ENCODE data around the gene EFCAB5. TPM values are rescaled to one million over a fixed set of nuclear protein-coding genes. Genes with fewer than 3 reads are reported as not detected.
"Not testable (repeated sequence)": the region's sequence is repeated elsewhere in the genome, so short reads cannot be mapped to it uniquely, and the experiment has no call there.

EFCAB5 gene
- total and polyA plus RNA-seq, 10 of the 15 experiments (the other 5 are each of a cell fraction or from before 2014, with no cell fraction given) = 0.39 to 2.6 (median 1.0) TPM

DNA sequence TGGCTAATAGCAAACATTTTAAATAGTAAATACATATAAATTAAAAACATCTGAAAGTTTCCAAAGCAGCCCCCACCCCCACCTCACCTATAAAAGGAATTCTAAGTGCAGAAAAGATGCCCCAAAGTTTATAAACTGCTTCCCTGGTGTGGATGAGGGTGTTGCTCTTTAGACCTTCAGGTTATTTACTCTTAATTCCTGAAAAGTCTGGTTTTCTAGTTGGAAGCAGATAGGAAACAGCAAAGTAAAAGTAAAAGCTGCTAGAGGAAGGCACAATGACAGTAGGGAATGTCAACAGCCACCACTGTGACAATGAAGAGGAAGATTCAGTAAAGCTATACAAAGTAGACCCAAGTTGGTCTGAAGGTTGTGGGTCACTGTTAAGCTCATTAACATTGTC lies 49.2 kb upstream of the EFCAB5 start (continued):
- TF ChIP-seq WRNIP1 (IDR thresholded peaks at IDR 0.05; ENCODE audit: borderline replicate concordance, low read depth, low read length) (no peak), BCL3 (IDR thresholded peaks at IDR 0.05; ENCODE audit: borderline replicate concordance, insufficient read depth, low read depth, low read length, poor library complexity, severe bottlenecking) (no peak), PML (IDR thresholded peaks at IDR 0.05; ENCODE audit: low read length) (no peak), SREBF2 (IDR thresholded peaks at IDR 0.05; ENCODE audit: low read length) (no peak), IKZF1 (conservative IDR thresholded peaks at IDR 0.05) (no peak), MYB (IDR thresholded peaks at IDR 0.05; ENCODE audit: borderline replicate concordance, low read depth, low read length) (no peak)
- TF ChIP-seq, protein P1, sequence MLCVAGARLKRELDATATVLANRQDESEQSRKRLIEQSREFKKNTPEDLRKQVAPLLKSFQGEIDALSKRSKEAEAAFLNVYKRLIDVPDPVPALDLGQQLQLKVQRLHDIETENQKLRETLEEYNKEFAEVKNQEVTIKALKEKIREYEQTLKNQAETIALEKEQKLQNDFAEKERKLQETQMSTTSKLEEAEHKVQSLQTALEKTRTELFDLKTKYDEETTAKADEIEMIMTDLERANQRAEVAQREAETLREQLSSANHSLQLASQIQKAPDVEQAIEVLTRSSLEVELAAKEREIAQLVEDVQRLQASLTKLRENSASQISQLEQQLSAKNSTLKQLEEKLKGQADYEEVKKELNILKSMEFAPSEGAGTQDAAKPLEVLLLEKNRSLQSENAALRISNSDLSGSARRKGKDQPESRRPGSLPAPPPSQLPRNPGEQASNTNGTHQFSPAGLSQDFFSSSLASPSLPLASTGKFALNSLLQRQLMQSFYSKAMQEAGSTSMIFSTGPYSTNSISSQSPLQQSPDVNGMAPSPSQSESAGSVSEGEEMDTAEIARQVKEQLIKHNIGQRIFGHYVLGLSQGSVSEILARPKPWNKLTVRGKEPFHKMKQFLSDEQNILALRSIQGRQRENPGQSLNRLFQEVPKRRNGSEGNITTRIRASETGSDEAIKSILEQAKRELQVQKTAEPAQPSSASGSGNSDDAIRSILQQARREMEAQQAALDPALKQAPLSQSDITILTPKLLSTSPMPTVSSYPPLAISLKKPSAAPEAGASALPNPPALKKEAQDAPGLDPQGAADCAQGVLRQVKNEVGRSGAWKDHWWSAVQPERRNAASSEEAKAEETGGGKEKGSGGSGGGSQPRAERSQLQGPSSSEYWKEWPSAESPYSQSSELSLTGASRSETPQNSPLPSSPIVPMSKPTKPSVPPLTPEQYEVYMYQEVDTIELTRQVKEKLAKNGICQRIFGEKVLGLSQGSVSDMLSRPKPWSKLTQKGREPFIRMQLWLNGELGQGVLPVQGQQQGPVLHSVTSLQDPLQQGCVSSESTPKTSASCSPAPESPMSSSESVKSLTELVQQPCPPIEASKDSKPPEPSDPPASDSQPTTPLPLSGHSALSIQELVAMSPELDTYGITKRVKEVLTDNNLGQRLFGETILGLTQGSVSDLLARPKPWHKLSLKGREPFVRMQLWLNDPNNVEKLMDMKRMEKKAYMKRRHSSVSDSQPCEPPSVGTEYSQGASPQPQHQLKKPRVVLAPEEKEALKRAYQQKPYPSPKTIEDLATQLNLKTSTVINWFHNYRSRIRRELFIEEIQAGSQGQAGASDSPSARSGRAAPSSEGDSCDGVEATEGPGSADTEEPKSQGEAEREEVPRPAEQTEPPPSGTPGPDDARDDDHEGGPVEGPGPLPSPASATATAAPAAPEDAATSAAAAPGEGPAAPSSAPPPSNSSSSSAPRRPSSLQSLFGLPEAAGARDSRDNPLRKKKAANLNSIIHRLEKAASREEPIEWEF (IDR thresholded peaks at IDR 0.05; ENCODE audit: insufficient replicate concordance, low read depth, low read length) = no peak

DNA sequence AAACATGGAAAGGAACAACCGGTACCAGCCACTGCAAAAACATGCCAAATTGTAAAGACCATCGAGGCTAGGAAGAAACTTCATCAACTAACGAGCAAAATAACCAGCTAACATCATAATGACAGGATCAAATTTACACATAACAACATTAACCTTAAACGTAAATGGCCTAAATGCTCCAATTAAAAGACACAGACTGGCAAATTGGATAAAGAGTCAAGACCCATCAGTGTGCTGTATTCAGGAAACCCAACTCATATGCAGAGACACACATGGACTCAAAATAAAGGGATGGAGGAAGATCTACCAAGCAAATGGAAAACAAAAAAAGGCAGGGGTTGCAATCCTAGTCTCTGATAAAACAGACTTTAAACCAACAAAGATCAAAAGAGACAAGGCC lies 44.3 kb upstream of the EFCAB5 start:
- BruUV-seq (replicated peaks); H3K9ac ChIP-seq (ENCODE audit: control insufficient read depth, insufficient read depth, low read length); H3K27me3 ChIP-seq (replicated peaks in 1 of 2; ENCODE audit: control insufficient read depth in 2 of 2, insufficient read depth in 2 of 2, low read length in 1 of 2); POLR2A ChIA-PET; intact Hi-C loops (cut with micrococcal nuclease; ENCODE audit: unreplicated experiment); DNase-seq (ENCODE audit: low read depth, low spot score); H3K27ac ChIP-seq (ENCODE audit: control insufficient read depth, insufficient read depth); in situ Hi-C loops (cut with MboI); H4K20me1 ChIP-seq (ENCODE audit: control insufficient read depth, insufficient read depth); H3K36me3 ChIP-seq (ENCODE audit: control insufficient read depth in 2 of 2, insufficient read depth in 2 of 2, low read length in 1 of 2); SMC1A ChIA-PET (ENCODE audit: uncharacterized antibody, unreplicated experiment); H3K79me2 ChIP-seq (ENCODE audit: control insufficient read depth, insufficient read depth, low read length); RAD21 ChIA-PET (ENCODE audit: unreplicated experiment); H3K4me3 ChIP-seq; CTCF ChIA-PET; H3K4me2 ChIP-seq (ENCODE audit: control insufficient read depth, insufficient read depth); FAIRE-seq; ATAC-seq; H3K9me3 ChIP-seq (replicated peaks; ENCODE audit: control insufficient read depth, insufficient read depth, low read length); H2AFZ ChIP-seq (ENCODE audit: control insufficient read depth, low read depth, low read length); H3K4me1 ChIP-seq (ENCODE audit: control insufficient read depth, insufficient read depth, low read length): not testable (repeated sequence)
- 78% methylated on average over 4 of the region's 4 CpGs for WGBS (ENCODE audit: insufficient coverage, insufficient replicate concordance, low lambda C conversion rate, missing lambda C conversion rate)

All from GM12878 (cell line).